ENCODE measurements around the gene SPOCK2. TPM values are rescaled to one million over a fixed set of nuclear protein-coding genes. Genes with fewer than 3 reads are reported as not detected.
A peak's percentile ranks its signal among the peaks of the same experiment; 100 is the strongest.

Gene SPOCK2
- total and polyA plus RNA-seq, 2 of the 13 experiments (the other 11 are each of a cell fraction or from before 2014, with no cell fraction given): 8.6 to 30.6 TPM

DNA sequence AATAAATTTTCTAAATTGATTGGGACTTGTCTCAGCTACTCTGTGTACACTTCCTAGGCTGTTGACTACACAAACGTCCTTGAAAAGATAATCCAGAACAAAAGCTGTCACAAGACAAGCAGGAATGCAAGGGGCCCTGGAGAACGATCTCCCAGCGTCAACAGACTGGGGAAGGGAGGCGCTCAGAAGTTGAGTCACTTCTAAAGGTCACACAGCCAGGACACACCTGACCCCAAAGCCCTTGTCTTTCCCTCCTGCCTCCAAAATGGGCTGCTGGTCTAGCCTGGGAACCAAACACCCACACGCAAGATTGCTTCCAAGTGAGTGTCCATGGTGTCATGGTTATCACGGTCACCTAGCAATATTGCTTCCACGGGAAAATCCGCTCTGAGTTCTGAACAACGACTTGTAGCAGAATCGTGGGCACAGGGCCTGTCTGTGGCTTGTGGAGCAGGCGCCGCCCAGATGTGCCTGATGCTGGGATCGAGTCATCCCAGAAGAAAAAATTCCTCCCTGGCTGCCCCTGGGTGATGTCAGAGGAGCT, 49.8 kb downstream of the SPOCK2 start (continued):
- TF ChIP-seq, protein P1, sequence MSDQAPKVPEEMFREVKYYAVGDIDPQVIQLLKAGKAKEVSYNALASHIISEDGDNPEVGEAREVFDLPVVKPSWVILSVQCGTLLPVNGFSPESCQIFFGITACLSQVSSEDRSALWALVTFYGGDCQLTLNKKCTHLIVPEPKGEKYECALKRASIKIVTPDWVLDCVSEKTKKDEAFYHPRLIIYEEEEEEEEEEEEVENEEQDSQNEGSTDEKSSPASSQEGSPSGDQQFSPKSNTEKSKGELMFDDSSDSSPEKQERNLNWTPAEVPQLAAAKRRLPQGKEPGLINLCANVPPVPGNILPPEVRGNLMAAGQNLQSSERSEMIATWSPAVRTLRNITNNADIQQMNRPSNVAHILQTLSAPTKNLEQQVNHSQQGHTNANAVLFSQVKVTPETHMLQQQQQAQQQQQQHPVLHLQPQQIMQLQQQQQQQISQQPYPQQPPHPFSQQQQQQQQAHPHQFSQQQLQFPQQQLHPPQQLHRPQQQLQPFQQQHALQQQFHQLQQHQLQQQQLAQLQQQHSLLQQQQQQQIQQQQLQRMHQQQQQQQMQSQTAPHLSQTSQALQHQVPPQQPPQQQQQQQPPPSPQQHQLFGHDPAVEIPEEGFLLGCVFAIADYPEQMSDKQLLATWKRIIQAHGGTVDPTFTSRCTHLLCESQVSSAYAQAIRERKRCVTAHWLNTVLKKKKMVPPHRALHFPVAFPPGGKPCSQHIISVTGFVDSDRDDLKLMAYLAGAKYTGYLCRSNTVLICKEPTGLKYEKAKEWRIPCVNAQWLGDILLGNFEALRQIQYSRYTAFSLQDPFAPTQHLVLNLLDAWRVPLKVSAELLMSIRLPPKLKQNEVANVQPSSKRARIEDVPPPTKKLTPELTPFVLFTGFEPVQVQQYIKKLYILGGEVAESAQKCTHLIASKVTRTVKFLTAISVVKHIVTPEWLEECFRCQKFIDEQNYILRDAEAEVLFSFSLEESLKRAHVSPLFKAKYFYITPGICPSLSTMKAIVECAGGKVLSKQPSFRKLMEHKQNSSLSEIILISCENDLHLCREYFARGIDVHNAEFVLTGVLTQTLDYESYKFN (CRISPR knock-in tag; conservative IDR thresholded peaks at IDR 0.05): peak; percentile 87
- TF ChIP-seq ZNF691 (CRISPR knock-in tag; IDR thresholded peaks at IDR 0.05; ENCODE audit: borderline replicate concordance, low read depth) (no peak; the same call in 1 of the 2 replicates), JDP2 (CRISPR knock-in tag; IDR thresholded peaks at IDR 0.05; ENCODE audit: borderline replicate concordance) (no peak), NAIF1 (CRISPR knock-in tag; IDR thresholded peaks at IDR 0.05; ENCODE audit: borderline replicate concordance) (no peak), ZNF224 (CRISPR knock-in tag; IDR thresholded peaks at IDR 0.05) (no peak), PHF20 (CRISPR knock-in tag; IDR thresholded peaks at IDR 0.05) (no peak), SMAD1 (CRISPR knock-in tag; IDR thresholded peaks at IDR 0.05; ENCODE audit: borderline replicate concordance, low read depth) (no peak), ZEB1 (IDR thresholded peaks at IDR 0.05; ENCODE audit: insufficient replicate concordance, low read depth) (peak; percentile 74), HOXD1 (CRISPR knock-in tag; IDR thresholded peaks at IDR 0.05) (no peak), ZNF672 (CRISPR knock-in tag; IDR thresholded peaks at IDR 0.05) (no peak), YEATS2 (CRISPR knock-in tag; IDR thresholded peaks at IDR 0.05; ENCODE audit: borderline replicate concordance) (peak; percentile 68; the same call in 1 of the 2 replicates), TSC22D2 (CRISPR knock-in tag; IDR thresholded peaks at IDR 0.05; ENCODE audit: borderline replicate concordance) (no peak), ZNF550 (CRISPR knock-in tag; IDR thresholded peaks at IDR 0.05; ENCODE audit: borderline replicate concordance) (no peak), ZMYM3 (CRISPR knock-in tag; IDR thresholded peaks at IDR 0.05) (peak; percentile 96), KDM4B (CRISPR knock-in tag; IDR thresholded peaks at IDR 0.05) (peak; percentile 36; the same call in 1 of the 2 replicates), ZNF891 (CRISPR knock-in tag; IDR thresholded peaks at IDR 0.05) (no peak), MTA1 (CRISPR knock-in tag; IDR thresholded peaks at IDR 0.05; ENCODE audit: borderline replicate concordance) (no peak)
- TF ChIP-seq, protein P2, sequence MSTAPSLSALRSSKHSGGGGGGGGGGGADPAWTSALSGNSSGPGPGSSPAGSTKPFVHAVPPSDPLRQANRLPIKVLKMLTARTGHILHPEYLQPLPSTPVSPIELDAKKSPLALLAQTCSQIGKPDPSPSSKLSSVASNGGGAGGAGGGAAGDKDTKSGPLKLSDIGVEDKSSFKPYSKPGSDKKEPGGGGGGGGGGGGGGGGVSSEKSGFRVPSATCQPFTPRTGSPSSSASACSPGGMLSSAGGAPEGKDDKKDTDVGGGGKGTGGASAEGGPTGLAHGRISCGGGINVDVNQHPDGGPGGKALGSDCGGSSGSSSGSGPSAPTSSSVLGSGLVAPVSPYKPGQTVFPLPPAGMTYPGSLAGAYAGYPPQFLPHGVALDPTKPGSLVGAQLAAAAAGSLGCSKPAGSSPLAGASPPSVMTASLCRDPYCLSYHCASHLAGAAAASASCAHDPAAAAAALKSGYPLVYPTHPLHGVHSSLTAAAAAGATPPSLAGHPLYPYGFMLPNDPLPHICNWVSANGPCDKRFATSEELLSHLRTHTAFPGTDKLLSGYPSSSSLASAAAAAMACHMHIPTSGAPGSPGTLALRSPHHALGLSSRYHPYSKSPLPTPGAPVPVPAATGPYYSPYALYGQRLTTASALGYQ (CRISPR knock-in tag; IDR thresholded peaks at IDR 0.05): no peak
- TF ChIP-seq, protein P3, sequence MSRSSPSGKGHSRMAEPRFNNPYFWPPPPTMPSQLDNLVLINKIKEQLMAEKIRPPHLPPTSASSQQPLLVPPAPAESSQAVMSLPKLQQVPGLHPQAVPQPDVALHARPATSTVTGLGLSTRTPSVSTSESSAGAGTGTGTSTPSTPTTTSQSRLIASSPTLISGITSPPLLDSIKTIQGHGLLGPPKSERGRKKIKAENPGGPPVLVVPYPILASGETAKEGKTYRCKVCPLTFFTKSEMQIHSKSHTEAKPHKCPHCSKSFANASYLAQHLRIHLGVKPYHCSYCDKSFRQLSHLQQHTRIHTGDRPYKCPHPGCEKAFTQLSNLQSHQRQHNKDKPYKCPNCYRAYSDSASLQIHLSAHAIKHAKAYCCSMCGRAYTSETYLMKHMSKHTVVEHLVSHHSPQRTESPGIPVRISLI (CRISPR knock-in tag; IDR thresholded peaks at IDR 0.05; ENCODE audit: borderline replicate concordance): no peak

All from HepG2 (cell line).